ENCODE data around the gene TRAF2.
"Not testable (repeated sequence)": the region's sequence is repeated elsewhere in the genome, so short reads cannot be mapped to it uniquely, and the experiment has no call there.

TRAF2 gene

DNA sequence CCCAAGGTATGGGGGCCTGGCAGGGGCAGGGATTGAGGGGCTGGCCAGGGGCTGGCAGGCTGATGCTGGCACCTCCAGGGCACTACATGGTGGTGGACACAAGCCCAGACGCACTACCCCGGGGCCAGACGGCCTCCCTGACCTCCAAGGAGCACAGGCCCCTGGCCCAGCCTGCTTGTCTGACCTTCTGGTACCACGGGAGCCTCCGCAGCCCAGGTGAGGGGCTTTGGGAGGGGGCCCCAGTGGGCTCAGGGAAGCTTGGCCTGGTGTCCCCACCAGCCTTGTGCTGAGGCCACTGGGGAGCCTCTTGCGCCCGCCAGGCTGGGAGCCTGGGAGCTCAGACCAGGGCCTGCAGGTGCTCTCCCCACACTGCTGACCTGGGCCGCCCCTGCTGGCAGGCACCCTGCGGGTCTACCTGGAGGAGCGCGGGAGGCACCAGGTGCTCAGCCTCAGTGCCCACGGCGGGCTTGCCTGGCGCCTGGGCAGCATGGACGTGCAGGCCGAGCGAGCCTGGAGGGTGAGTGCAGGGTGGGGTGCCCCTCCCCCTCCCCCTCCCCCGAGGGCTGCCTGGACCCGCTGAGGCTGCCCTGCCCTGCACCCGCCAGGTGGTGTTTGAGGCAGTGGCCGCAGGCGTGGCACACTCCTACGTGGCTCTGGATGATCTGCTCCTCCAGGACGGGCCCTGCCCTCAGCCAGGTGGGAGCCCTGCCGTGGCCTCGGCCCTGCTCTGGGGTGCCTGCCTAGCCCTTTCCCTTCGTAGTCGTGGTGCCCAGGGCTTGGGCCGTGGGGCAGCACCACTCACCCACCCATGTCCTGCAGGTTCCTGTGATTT lies 28.5 kb upstream of the TRAF2 start:
- DNase-seq = no peak

DNA sequence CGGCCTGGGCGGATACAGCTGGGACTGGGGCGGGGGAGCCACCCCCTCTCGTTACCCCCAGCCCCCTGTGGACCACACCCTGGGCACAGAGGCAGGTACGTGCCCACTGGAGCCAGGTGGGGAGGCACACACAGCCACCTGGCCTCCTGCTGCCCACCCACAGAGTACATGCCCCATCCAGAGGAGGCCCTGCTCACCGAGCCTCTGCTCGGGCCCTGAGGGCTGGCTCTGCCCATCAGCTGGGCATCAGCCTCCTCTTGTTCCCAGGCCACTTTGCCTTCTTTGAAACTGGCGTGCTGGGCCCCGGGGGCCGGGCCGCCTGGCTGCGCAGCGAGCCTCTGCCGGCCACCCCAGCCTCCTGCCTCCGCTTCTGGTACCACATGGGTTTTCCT lies 27.9 kb upstream of the TRAF2 start:
- no peak for DNase-seq

DNA sequence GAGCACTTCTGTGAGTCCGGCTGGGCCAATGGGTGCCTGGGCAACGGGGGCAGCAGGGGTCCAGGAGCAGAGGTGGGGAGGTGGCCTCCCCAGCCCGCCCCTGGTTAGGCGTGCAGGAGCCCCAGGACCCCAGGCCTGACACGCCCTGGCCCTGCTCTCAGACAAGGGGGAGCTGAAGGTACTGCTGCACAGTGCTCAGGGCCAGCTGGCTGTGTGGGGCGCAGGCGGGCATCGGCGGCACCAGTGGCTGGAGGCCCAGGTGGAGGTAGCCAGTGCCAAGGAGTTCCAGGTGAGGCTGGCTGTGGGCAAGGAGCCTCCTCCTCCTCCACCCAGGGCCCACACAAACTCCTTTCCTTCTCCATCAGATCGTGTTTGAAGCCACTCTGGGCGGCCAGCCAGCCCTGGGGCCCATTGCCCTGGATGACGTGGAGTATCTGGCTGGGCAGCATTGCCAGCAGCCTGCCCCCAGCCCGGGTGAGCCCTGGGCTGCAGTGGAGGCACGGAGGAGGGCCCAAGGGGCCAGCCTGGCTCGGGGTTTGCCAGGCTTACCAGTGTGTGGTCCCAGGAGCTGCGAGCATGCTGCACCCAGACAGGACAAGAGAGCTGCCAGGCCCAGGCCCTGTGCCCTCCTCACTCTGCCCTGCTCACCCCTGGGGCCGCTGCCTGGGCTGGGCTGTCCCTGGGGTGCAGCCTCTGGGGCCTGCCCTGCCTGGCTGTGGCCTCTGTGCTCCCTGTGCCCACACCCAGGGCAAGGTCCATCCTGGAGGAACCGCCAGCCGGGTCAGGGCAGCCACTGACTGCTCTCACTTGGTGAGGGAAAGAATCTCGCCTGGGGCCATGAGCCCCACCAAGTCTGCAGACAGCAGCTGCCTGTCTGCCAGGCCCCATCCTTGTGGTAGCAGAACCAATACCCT lies 27.2 kb upstream of the TRAF2 start:
- no peak for DNase-seq

DNA sequence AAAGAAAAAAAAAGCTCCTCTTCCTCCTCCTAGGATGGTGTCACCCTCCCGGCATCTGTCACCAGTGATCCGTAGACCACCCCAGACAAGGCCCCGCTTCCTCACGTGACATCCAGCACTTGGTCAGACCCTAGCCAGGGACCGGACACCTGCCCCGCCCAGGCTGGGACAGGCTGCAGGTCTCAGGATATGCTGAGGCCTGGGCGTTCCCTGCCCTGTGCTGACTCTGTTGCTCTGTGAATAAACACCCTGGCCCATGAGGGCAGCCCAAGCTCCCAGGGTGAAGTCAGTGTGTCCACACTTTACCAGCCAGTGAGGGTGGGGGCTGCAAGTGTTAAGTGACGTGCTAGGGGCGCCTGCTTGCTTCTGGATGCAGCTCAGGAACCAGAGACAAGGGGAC lies 25.8 kb upstream of the TRAF2 start:
- DNase-seq = peak in 1 of 4 experiments; percentile 1

DNA sequence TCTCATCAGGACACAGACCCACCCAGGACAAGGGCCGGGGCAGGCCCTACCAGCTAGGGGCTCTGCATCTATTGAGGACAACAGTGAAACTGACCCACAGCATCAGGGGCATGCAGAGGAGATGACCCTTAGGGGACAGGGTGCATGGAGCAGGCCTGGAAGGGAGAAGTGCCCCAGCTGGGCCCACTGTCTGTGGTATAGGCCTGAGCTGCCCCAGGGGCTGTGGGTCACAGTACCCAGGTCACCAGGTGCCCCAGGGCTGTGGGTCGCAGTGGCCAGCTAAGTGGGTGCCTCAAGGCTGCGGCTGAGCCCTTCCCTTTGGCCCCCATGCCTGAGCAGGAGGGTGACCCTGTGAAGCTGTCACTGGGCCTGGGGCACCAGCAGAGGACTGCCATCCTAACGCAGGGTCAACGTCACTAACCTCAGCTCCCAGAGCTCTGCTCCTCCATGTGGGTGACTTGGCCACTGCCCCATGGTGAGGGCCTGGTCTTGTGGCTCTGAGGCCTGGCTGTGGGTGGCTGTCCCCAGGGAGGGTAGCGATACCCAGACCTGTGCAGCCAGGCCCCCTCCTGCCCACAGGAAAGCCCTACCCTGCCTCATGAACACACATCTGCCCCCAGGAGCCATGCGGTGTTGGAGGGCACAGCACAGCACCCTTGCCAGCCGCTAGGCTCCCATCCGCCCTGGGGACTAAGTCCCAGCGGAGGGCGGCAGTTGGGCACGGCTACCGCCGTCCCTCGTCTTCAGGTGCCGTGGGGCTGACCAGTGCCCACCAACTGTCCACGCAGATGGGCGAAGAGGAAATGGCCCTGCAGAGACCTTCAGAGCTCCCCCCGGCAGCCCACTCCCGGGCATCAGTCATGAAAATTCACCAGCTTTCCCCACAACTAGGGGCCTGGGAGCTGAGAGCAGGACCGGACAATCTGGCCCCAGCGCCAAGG lies 25.1 kb upstream of the TRAF2 start:
- DNase-seq = no peak

DNA sequence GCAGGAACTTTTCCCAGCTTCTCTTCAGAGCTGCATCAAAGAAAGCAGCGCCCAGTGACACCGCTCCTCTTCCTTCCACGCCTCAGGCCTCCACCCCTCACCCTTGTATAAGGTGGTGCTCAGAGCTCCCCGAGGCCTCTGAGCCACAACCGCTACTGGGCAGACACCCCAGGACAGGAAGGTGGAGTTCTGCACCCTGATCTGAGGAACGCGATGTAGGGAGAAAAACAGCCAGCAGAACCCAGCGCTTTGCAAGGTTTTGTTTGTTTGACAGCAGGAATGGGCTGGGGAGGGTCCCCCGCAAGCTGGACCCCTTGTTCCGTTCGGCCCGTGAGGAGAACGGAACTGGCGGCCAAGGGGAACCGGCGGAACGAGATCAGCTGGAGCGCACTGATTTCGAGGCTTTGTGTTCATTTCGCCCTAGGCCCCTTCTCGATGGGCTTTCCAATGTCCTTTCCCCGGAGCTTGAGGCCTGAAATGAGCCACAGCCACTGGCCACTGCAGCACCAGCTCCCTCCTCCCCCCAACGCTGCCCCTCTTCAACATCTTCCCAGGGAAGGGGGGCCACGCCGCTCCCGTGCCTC lies 24.4 kb upstream of the TRAF2 start:
- DNase-seq = no peak

DNA sequence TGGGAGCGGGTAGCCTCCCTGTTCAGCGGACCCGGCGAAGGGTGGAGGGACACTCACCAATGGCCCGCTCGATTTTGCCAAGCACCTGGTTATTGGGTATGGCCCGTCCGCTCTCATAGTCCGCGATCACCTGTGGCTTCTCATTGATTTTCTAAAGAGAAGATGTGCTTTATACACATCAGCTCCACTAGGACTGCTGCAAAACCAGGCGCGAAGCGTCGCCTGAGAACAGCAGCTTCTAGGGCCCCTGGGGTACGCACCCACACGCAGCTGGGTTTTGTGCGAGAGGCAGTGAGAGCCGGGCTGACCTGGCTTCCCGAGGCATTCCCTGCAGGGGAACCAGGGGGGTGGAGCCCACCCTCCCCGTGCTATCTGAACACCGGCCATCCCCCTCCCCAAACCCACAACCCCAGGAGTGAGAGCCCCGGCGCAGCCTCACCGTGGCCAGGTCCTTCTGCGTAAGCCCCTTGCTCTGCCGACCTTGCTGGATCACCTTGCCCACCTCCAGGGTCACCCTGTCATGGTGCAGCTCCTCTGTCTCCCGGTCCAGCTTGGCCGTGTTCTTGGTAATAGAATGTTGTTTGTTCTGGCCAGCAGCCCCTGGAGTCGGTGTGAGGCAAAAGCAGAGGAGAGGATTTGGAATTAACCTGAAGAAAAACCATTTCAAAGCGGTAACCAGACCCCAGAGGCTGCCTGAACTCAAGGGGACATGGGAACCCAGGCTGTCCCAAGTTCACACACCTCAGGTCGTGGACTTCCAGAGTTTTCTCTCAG lies 23.3 kb upstream of the TRAF2 start:
- DNase-seq = no peak

DNA sequence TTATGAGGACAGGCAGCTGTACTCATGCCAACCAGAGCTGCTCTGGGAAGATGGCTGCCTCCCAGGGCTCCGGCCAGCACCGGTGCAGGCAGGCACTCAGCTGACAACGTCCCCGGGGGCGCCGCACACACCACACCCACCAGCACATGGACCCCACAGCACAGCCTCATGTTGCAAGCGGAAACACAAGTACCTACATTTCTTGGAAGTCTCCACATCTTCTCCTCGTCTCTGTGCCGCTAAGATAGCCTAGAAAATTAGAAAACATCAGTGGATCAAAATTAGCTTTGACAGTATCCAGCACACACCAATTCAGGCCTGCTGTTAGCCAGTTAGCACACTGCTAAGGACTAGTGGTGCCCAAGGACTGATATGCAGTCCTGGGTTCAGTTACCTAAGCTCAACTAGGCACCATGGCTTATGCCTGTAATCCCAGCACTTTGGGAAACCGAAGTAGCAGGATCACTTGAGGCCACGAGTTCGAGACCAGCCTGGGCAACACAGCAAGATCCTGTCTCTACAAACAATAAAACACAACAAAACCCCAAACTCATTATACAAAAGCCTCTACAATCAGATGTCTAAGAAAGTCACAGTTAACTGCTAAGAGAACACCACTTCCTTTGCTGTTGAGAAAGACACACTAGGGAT lies 22.6 kb upstream of the TRAF2 start:
- no peak for DNase-seq

DNA sequence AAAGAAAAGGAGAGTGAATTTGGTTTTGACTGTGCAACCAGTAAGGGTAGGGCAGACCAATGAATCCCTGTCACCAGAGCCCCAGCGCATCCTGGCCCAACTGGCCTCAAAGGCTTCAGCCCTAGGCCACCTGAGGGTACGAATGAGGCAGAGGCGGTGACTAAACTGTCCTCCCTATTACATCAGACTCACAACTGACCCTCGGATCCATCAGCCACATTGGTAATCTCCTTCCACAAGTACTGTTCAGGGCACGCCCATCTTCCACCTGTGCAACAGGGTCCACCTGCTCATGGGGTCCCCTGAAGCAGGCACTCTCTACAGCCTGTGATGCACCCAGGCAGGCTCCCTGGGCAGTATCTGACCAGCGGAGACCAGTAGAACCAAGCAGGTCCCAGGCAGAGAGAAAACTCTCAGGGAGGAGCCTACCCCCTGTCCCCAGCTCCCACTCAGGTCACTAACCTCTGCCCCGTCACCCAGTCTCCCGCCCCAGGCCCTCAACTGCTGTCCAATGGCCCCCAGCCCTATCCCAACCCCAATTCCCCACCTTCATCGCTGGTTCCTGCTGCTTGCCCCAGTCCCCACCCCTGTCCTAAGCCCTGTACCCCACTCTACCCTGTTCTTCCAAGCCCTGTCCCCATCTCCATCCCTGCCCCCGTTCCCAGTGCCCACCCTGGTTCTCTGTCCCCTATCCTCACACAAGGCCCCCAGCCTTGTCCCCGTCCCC lies 21.1 kb upstream of the TRAF2 start:
- no peak for DNase-seq

DNA sequence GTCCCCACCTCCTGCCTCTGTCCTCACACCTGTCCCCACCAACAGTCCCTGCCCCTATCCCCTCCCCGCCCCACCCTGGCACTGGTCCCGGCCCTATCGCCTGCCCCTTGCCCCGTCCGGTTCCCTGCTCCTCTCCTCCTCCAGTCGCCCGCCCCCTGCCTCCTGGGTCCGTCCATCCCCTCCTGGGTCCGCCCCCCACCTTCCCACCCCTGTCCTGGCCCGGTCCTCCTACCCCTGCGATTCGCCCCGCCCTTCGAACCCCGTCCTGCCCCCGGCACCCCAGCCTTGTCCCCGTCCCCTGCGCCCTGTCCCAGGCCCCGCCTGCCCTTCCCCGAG lies 20.6 kb upstream of the TRAF2 start:
- peak in 1 of 4 experiments; percentile 39 for DNase-seq

DNA sequence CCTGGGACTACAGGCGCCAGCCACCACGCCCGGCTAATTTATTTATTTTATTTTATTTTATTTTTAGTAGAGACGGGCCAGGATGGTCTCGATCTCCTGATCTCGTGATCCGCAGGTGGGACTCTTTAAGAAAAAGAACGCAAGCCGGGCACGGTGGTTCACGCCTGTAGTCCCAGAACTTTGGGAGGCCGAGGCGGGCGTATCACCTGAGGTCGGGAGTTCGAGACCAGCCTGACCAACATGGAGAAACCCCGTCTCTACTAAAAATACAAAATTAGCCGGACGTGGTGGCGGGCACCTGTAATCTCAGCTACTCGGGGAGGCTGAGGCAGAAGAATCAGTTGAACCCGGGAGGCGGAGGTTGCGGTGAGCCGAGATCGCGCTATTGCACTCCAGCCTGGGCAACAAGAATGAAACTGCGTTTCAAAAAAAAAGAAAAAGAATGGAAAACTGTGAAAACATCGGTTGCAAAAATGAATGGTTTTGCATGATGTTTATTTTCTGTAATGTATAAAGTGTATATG lies 19.4 kb upstream of the TRAF2 start:
- not testable (repeated sequence) for DNase-seq

DNA sequence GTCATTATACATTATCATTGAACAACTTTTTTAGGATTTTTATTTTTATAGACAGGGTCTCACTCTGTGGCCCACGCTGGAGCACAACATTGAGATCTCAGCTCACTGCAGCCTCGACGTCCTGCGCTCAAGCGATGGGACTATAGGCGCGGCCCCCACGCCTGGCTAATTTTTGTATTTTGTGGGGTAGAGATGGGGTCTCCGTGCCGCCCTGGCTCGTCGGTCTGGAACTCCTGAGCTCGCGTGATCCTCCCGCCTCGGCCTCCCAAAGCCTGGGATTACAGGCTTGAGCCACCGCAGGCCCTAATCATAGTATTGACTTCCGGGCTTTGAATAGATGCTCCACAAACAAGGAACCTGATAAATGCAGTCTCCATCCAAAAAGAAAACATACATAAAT lies 18.8 kb upstream of the TRAF2 start:
- DNase-seq = no peak

DNA sequence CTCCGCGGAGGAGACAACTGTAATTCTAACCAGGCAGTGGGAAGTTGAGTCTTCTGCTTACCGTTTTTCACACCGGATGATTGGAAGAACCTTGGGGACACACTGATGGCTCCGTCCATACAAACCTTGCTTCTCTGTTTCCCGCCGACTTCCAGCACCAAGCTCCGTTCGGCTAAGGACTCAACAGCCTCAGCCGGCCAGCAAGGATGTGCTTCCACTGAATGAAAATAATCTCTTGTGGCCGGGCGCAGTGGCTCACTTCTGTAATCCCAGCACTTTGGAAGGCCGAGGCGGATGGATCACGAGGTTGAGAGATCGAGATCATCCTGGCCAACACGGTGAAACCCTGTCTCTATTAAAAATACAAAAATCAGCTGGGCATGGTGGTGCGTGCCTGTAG lies 18.4 kb upstream of the TRAF2 start:
- DNase-seq = no peak

DNA sequence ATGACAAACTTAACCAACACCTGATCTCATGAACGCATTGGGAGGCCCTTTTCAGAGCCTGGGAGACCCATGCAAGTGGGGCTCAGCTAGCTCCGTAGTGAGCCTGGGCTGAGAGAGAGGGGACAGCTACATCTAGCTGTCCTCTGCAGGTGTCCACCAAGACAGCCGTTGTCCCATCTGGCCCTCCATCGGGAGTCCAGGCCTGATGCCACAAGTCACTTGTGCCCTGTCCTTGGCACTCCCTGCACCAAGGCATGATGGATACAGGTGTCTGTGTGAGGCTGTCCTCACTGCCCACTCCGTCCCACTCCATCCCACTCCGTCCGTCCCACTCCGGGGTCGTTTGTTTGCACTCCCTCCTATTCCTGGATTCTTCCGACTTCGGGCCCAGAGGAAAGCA lies 17.7 kb upstream of the TRAF2 start:
- DNase-seq = no peak

DNA sequence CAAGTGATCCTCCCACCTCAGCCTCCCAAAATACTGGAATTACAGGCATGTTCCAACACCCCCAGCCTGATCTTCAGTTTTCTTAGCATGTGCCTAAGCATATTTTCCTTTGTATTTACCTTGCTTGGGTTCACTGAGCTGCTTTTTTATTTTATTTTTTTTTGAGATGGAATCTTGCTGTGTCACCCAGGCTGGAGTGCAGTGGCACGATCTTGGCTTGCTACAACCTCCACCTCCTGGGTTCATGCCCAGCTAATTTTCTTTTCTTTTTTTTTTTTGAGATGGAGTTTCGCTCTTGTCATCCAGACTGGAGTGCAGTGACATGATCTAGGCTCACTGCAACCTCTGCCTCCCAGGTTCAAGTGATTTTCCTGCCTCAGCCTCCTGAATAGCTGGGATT lies 16.7 kb upstream of the TRAF2 start:
- not testable (repeated sequence) for DNase-seq

DNA sequence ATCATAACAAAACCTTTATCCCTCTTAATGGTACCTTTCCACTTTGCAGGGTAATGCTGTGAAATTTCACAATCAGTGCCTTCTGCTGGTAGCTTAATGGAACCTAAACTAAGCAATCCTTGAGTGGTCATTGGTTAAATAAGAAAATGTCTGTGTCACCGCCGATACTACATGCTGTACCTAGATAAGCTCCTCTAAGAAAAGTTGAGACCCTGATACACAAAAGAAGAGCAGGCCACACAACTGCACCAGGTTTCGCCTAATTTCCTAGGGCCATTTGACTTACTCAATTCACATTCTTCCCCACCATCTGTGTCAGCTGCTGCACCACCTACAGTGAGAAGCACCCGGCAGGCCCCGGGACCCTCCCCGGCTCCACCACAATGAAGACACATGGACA lies 11.2 kb upstream of the TRAF2 start:
- DNase-seq = no peak

DNA sequence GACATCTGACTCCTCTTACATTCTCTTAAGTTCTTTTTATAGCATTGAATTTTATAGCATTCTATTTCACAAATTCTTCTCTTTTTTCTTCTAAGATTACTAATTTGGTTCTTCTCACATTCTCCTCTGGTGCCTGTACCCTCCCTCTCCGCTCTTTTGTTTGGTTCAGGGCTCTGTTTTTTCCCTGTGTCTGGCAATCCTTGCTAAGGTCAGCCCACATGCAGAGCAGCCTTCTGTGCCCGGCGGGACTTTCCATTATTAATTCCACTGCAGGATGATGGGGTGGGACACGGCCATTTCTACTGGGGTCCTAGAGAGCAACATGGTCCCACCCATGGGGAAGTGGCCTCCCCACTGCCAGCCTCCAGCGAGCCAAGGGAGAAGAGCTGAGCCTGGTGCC lies 9.8 kb upstream of the TRAF2 start:
- DNase-seq = no peak

DNA sequence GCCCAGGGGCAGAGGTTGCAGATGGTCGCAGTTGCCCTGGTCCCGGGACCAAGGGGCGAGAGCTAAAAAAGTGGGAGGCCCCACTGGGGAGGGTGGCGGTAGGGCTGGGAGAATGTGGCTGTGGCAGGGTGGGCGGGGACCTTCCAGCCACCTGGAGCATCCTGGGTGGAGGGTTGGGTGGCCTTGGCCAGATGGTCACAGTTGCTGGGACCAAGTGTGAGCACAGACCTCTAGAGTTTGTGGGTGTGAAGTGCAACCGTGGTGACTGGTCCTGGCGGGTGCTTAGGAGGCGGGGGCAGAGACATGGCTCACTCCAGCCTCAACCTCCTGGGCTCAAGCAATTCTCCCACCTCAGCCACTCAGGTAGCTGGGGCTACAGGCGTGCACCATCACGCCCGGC lies 5.7 kb upstream of the TRAF2 start:
- DNase-seq = no peak

DNA sequence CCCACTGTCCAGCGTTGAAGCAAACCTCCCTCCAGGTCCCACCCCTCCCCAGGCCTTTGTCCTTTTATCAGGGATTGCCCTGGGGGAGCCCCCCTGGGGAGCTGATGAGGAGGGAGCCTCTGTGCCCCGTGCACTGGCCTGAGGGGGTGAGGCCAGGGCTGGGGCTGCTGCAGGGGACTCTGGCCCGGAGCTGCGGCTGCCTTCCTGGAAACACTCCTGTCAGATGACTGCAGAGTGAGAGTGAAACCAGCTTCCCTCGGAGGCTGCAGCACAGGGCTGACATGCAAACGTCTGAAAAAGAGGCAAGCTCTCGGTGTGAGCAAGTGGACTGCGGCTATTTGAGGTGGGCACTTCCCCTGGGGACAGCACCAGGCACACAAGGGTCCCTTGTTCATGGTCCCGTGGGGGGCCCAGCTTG lies 4.6 kb upstream of the TRAF2 start:
- peak; percentile 23 to 75 (median 60) for DNase-seq
